ENCODE results near the gene RASA3. TPM values are rescaled to one million over a fixed set of nuclear protein-coding genes. Genes with fewer than 3 reads are reported as not detected.

Gene RASA3
- total RNA-seq, 1 donor from 2014 or later = 14.6 TPM

- no peak for DNase-seq (ENCODE audit: low spot score in 2 of 2, unreplicated experiment in 2 of 2)
- peaks cover 30% of the 10 kb centered on the region for H3K9me3 Mint-ChIP-seq
- H3K27me3 Mint-ChIP-seq (ENCODE audit: low read depth) = no peaks in the 10 kb centered on the region
- H3K27ac Mint-ChIP-seq = no peak overlapping the region
- peaks cover 11% of the 10 kb centered on the region for H3K4me1 Mint-ChIP-seq
- TF ChIP-seq, protein P1, sequence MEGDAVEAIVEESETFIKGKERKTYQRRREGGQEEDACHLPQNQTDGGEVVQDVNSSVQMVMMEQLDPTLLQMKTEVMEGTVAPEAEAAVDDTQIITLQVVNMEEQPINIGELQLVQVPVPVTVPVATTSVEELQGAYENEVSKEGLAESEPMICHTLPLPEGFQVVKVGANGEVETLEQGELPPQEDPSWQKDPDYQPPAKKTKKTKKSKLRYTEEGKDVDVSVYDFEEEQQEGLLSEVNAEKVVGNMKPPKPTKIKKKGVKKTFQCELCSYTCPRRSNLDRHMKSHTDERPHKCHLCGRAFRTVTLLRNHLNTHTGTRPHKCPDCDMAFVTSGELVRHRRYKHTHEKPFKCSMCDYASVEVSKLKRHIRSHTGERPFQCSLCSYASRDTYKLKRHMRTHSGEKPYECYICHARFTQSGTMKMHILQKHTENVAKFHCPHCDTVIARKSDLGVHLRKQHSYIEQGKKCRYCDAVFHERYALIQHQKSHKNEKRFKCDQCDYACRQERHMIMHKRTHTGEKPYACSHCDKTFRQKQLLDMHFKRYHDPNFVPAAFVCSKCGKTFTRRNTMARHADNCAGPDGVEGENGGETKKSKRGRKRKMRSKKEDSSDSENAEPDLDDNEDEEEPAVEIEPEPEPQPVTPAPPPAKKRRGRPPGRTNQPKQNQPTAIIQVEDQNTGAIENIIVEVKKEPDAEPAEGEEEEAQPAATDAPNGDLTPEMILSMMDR (IDR thresholded peaks at IDR 0.05; ENCODE audit: unreplicated experiment) = no peak
- no peak overlapping the region for H3K4me3 Mint-ChIP-seq
- H3K36me3 Mint-ChIP-seq = peaks cover 16% of the 10 kb centered on the region
Measured at GRCh38 chr13:114093118-114093517, 39.3 kb downstream of the RASA3 start.

- H3K9me3 Mint-ChIP-seq = peaks cover 30% of the 10 kb centered on the region
- H3K27me3 Mint-ChIP-seq (ENCODE audit: low read depth) = no peaks in the 10 kb centered on the region
- peaks cover 5% of the 10 kb centered on the region for H3K4me1 Mint-ChIP-seq
- H3K36me3 Mint-ChIP-seq = peaks cover 16% of the 10 kb centered on the region
- H3K27ac Mint-ChIP-seq = no peak overlapping the region
- no peak overlapping the region for H3K4me3 Mint-ChIP-seq
- TF ChIP-seq, protein P1 (IDR thresholded peaks at IDR 0.05; ENCODE audit: unreplicated experiment) = no peak
- DNase-seq (ENCODE audit: low spot score in 2 of 2, unreplicated experiment in 2 of 2) = no peak
Measured at GRCh38 chr13:114092468-114092867, 40.0 kb downstream of the RASA3 start.

- Mint-ChIP-seq H3K36me3 (peaks cover 16% of the 10 kb centered on the region), H3K4me1 (no peaks in the 10 kb centered on the region), H3K27ac (no peak overlapping the region), H3K9me3 (peaks cover 30% of the 10 kb centered on the region), H3K27me3 (ENCODE audit: low read depth) (no peaks in the 10 kb centered on the region), H3K4me3 (no peak overlapping the region)
- no peak for DNase-seq (ENCODE audit: low spot score in 2 of 2, unreplicated experiment in 2 of 2)
- TF ChIP-seq, protein P1 (IDR thresholded peaks at IDR 0.05; ENCODE audit: unreplicated experiment) = no peak
Measured at GRCh38 chr13:114090476-114090875, 41.9 kb downstream of the RASA3 start.

- H3K27ac Mint-ChIP-seq = no peak overlapping the region
- DNase-seq (ENCODE audit: low spot score in 2 of 2, unreplicated experiment in 2 of 2) = no peak
Measured at GRCh38 chr13:114089751-114090400, 42.5 kb downstream of the RASA3 start.

DNA sequence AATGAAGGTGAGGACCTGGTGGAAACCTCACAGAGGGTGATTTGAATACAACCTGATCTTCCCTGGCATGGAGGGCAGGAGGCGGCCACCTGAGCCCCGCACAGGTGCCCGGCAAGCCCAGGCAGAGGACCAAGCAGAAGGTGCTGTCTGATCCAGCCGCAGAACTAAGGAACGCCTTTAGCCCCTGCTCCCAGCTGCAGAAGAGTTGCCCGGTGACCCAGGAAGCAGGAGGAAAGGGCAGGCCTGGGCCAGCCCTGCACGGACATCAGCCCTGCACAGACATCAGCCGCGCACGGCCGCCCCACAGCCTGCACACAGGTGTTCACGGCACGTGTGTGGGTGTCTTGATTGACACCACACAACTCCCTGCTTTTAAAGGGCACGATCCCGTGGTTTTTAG lies 43.1 kb downstream of the RASA3 start:
- Mint-ChIP-seq H3K27ac (no peak overlapping the region), H3K27me3 (ENCODE audit: low read depth) (no peaks in the 10 kb centered on the region), H3K4me1 (no peaks in the 10 kb centered on the region), H3K9me3 (peaks cover 30% of the 10 kb centered on the region), H3K4me3 (no peak overlapping the region), H3K36me3 (peaks cover 16% of the 10 kb centered on the region)
- TF ChIP-seq, protein P1 (IDR thresholded peaks at IDR 0.05; ENCODE audit: unreplicated experiment) = no peak
- no peak for DNase-seq (ENCODE audit: low spot score in 2 of 2, unreplicated experiment in 2 of 2)

More at GRCh38 chr13:114089751-114090400, 42.5 kb downstream of the RASA3 start:
- TF ChIP-seq, protein P1 (IDR thresholded peaks at IDR 0.05; ENCODE audit: unreplicated experiment) = no peak
- no peaks in the 10 kb centered on the region for H3K27me3 Mint-ChIP-seq (ENCODE audit: low read depth)
- no peak overlapping the region for H3K4me3 Mint-ChIP-seq
- H3K9me3 Mint-ChIP-seq = peaks cover 30% of the 10 kb centered on the region
- H3K4me1 Mint-ChIP-seq = no peaks in the 10 kb centered on the region
- peaks cover 16% of the 10 kb centered on the region for H3K36me3 Mint-ChIP-seq
